HepG2 (cell line): ENCODE data around the gene GDF15. TPM values are rescaled to one million over a fixed set of nuclear protein-coding genes. Genes with fewer than 3 reads are reported as not detected.

Source experiments
- AKAP8 ChIP-seq: sonication (generic); formaldehyde crosslinking; IDR thresholded peaks from 2 replicates; pipeline ENCODE4 v1.5.1; 2020; ENCODE audit warnings: mild to moderate bottlenecking, missing genetic modification reagents
- ATF4 ChIP-seq, 2 experiments: fragments of 450-650 bp in 1 of 2; sonication (generic) in 1 of 2; formaldehyde crosslinking; IDR thresholded peaks; 2 replicates each; pipeline versions ENCODE4 v1.5.0 to v1.8.0; 2020 to 2022; ENCODE audit warnings: mild to moderate bottlenecking in 1 of 2, missing genetic modification reagents in 1 of 2
- BCL6 ChIP-seq: IDR thresholded peaks from 2 replicates; pipeline ENCODE4 v1.6.1; 2016; ENCODE audit warnings: missing genetic modification reagents, missing compliant biosample characterization
- ETV6 ChIP-seq: sonication (generic); formaldehyde crosslinking; conservative IDR thresholded peaks from 2 replicates; pipeline ENCODE4 v1.4.0; 2020; ENCODE audit warnings: missing genetic modification reagents
- GATAD2A ChIP-seq: IDR thresholded peaks from 2 replicates; pipeline ENCODE4 v1.6.1; 2016
- GTF3A ChIP-seq: sonication (generic); formaldehyde crosslinking; conservative IDR thresholded peaks from 2 replicates; pipeline ENCODE4 v1.4.0; 2020; ENCODE audit warnings: mild to moderate bottlenecking, missing genetic modification reagents
- KLF6 ChIP-seq: IDR thresholded peaks from 2 replicates; pipeline ENCODE4 v1.8.0; 2016; ENCODE audit warnings: missing biosample characterization, missing genetic modification reagents
- MAFG ChIP-seq: sonication (generic); formaldehyde crosslinking; IDR thresholded peaks from 2 replicates; pipeline ENCODE4 v1.5.1; 2020; ENCODE audit warnings: mild to moderate bottlenecking, missing genetic modification reagents
- RXRA ChIP-seq: sonication (generic); formaldehyde crosslinking; IDR thresholded peaks from 2 replicates; pipeline ENCODE4 v1.5.1; 2020; ENCODE audit warnings: missing genetic modification reagents
- RXRB ChIP-seq: IDR thresholded peaks from 2 replicates; pipeline ENCODE4 v1.6.1; 2016; ENCODE audit warnings: borderline replicate concordance, missing genetic modification reagents, missing compliant biosample characterization
- SAP130 ChIP-seq: IDR thresholded peaks from 2 replicates; pipeline ENCODE4 v1.6.1; 2016; ENCODE audit warnings: low read depth
- SKI ChIP-seq: fragments of 450-650 bp; IDR thresholded peaks from one replicate; pipeline ENCODE4 v1.6.1; 2018; ENCODE audit warnings: mild to moderate bottlenecking; ENCODE audit not compliant: partially characterized antibody
- SPEN ChIP-seq: sonication (generic); formaldehyde crosslinking; IDR thresholded peaks from 2 replicates; pipeline ENCODE4 v1.5.1; 2020; ENCODE audit warnings: low read depth, mild to moderate bottlenecking, missing genetic modification reagents
- TRAFD1 ChIP-seq: sonication (generic); formaldehyde crosslinking; IDR thresholded peaks from 2 replicates; pipeline ENCODE4 v1.5.1; 2020; ENCODE audit warnings: missing genetic modification reagents, mild to moderate bottlenecking, borderline replicate concordance
- YY1 ChIP-seq: IDR thresholded peaks from 2 replicates; pipeline ENCODE4 v1.6.1; 2011; ENCODE audit warnings: low read length, low read depth, moderate library complexity, mild to moderate bottlenecking; ENCODE audit not compliant: insufficient read depth, insufficient replicate concordance
- ZNF280B ChIP-seq: sonication (generic); formaldehyde crosslinking; IDR thresholded peaks from 2 replicates; pipeline ENCODE4 v1.5.0; 2020; ENCODE audit warnings: missing genetic modification reagents, mild to moderate bottlenecking, borderline replicate concordance
- ZNF337 ChIP-seq: sonication (generic); formaldehyde crosslinking; IDR thresholded peaks from 2 replicates; pipeline ENCODE4 v1.5.1; 2020; ENCODE audit warnings: missing genetic modification reagents, low read depth, mild to moderate bottlenecking, borderline replicate concordance
- polyA plus RNA-seq, 8 experiments: library from polyadenylated mRNA; depleted of rRNA in 3 of 8; stranded (reverse) in 7 of 8; unstranded in 1 of 8; fragments of >200 nt; fragmentation: Illumina TruSeq in 4 of 8; extraction: Trizol in 4 of 8; gene quantifications; 2 replicates each; pipeline versions ENCODE4 v1.2.1 to v1.2.3, GENCODE V29; 2011 to 2016; ENCODE audit warnings: low read depth in 4 of 8, missing spikeins in 1 of 8, mixed read lengths in 1 of 8; ENCODE audit not compliant: insufficient read depth in 1 of 8
- total RNA-seq, 5 experiments: library from RNA; depleted of rRNA; stranded (reverse); fragments of >200 nt; fragmentation: Illumina TruSeq; extraction: Trizol; gene quantifications; 2 replicates each; pipeline ENCODE4 v1.2.3, GENCODE V29; 2016; ENCODE audit warnings: low read depth in 1 of 5
- TF ChIP-seq, protein P1 (sequence below): sonication (generic); formaldehyde crosslinking; IDR thresholded peaks from 2 replicates; pipeline ENCODE4 v1.8.0; 2022; ENCODE audit warnings: missing genetic modification reagents, mild to moderate bottlenecking, borderline replicate concordance
- TF ChIP-seq, protein P2 (sequence below): sonication (generic); formaldehyde crosslinking; IDR thresholded peaks from 2 replicates; pipeline ENCODE4 v1.9.0; 2021; ENCODE audit warnings: missing genetic modification reagents, mild to moderate bottlenecking, borderline replicate concordance
- TF ChIP-seq, protein P3 (sequence below): sonication (generic); formaldehyde crosslinking; IDR thresholded peaks from 2 replicates; pipeline ENCODE4 v1.4.0; 2020; ENCODE audit warnings: mild to moderate bottlenecking, missing genetic modification reagents

The GDF15 gene
- total and polyA plus RNA-seq, 2 of the 13 experiments (the other 11 are each of a cell fraction or from before 2014, with no cell fraction given) = 146 to 422 TPM

DNA sequence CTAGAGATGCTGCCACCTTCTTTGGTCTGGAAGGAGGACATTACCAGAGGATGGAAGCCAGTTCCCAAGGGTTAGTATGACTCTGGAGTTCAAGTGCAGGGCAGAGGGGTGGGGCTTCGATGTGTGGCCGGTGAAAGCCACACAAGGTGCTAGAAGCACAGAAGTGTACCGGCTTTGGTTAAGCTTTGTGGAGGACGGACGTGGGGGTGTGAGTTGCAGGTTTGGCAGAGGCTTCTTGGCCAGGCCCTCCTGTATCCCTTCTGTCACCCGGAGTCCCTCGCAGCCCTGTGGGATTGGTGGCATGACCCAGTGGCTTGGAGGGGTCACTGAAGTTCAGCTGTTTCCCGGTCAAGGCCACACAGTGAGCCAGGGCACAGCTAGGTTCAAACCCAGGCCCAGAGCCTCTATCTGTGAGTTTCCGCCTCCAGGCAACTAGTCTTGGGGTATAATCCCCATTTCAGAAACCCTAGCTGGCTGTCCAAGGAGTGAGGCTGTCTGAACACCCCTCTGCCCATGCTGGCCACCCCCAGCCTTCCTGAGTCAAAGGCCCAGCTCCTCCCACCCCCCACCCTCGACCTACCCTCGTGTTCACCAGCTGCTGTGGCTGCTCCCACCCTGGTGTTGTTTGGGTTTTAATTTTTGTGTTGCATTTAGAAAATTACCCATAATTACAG lies 28.7 kb downstream of the GDF15 start (continued):
- TF ChIP-seq, protein P1, sequence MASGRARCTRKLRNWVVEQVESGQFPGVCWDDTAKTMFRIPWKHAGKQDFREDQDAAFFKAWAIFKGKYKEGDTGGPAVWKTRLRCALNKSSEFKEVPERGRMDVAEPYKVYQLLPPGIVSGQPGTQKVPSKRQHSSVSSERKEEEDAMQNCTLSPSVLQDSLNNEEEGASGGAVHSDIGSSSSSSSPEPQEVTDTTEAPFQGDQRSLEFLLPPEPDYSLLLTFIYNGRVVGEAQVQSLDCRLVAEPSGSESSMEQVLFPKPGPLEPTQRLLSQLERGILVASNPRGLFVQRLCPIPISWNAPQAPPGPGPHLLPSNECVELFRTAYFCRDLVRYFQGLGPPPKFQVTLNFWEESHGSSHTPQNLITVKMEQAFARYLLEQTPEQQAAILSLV (CRISPR knock-in tag) = 0 out of 2 replicates have a peak, but pooled peaks have one; percentile 40
- TF ChIP-seq YY1 (no peak), ETV6 (CRISPR knock-in tag) (no peak), SPEN (CRISPR knock-in tag) (no peak), SAP130 (CRISPR knock-in tag) (peak; percentile 46), ZNF280B (no peak), BCL6 (CRISPR knock-in tag) (0 out of 2 replicates have a peak, but pooled peaks have one; percentile 48), KLF6 (CRISPR knock-in tag) (no peak), RXRB (CRISPR knock-in tag) (peak; percentile 92), GATAD2A (CRISPR knock-in tag) (0 out of 2 replicates have a peak, but pooled peaks have one; percentile 14), MAFG (CRISPR knock-in tag) (no peak), SKI (peak; percentile 96), ZNF337 (CRISPR knock-in tag) (no peak), GTF3A (CRISPR knock-in tag) (no peak), TRAFD1 (CRISPR knock-in tag) (no peak), AKAP8 (CRISPR knock-in tag) (no peak), ATF4 (CRISPR knock-in tag; IDR thresholded peaks at IDR 0.05) (no peak), RXRA (peak; percentile 96)
- TF ChIP-seq, protein P2, sequence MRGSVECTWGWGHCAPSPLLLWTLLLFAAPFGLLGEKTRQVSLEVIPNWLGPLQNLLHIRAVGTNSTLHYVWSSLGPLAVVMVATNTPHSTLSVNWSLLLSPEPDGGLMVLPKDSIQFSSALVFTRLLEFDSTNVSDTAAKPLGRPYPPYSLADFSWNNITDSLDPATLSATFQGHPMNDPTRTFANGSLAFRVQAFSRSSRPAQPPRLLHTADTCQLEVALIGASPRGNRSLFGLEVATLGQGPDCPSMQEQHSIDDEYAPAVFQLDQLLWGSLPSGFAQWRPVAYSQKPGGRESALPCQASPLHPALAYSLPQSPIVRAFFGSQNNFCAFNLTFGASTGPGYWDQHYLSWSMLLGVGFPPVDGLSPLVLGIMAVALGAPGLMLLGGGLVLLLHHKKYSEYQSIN = no peak
- TF ChIP-seq, protein P3, sequence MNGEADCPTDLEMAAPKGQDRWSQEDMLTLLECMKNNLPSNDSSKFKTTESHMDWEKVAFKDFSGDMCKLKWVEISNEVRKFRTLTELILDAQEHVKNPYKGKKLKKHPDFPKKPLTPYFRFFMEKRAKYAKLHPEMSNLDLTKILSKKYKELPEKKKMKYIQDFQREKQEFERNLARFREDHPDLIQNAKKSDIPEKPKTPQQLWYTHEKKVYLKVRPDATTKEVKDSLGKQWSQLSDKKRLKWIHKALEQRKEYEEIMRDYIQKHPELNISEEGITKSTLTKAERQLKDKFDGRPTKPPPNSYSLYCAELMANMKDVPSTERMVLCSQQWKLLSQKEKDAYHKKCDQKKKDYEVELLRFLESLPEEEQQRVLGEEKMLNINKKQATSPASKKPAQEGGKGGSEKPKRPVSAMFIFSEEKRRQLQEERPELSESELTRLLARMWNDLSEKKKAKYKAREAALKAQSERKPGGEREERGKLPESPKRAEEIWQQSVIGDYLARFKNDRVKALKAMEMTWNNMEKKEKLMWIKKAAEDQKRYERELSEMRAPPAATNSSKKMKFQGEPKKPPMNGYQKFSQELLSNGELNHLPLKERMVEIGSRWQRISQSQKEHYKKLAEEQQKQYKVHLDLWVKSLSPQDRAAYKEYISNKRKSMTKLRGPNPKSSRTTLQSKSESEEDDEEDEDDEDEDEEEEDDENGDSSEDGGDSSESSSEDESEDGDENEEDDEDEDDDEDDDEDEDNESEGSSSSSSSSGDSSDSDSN (CRISPR knock-in tag) = no peak
